Muscle layer of colon (tissue), 2 donors: ENCODE data around the gene ACVRL1.

Source experiments
- H3K27ac ChIP-seq: one replicate; pipeline ENCODE4 v1.7.0; 2013; ENCODE audit warnings: low read depth, mild to moderate bottlenecking, low read length, moderate library complexity
- H3K27me3 ChIP-seq, 2 donors: one replicate each; pipeline ENCODE4 v1.7.0; 2013; ENCODE audit warnings: low read length in 2 of 2, mild to moderate bottlenecking in 2 of 2; ENCODE audit not compliant: insufficient read depth in 2 of 2, control insufficient read depth in 1 of 2
- H3K36me3 ChIP-seq: one replicate; pipeline ENCODE4 v1.7.0; 2013; ENCODE audit warnings: mild to moderate bottlenecking, low read length; ENCODE audit not compliant: insufficient read depth
- H3K4me1 ChIP-seq: one replicate; pipeline ENCODE4 v1.7.0; 2013; ENCODE audit warnings: mild to moderate bottlenecking, low read length; ENCODE audit not compliant: insufficient read depth
- H3K4me3 ChIP-seq, 2 donors: one replicate each; pipeline ENCODE4 v1.7.0; 2013; ENCODE audit warnings: low read length in 2 of 2, low read depth in 1 of 2, mild to moderate bottlenecking in 1 of 2, moderate library complexity in 1 of 2
- H3K9ac ChIP-seq: one replicate; pipeline ENCODE4 v1.7.0; 2013; ENCODE audit warnings: low read length
- H3K9me3 ChIP-seq: one replicate; pipeline ENCODE4 v1.7.0; 2013; ENCODE audit warnings: mild to moderate bottlenecking, low read length
- donor health status: abdominal sarcoma.
- donor health status: Adenocarcinoma of cecum.

Gene ACVRL1

DNA sequence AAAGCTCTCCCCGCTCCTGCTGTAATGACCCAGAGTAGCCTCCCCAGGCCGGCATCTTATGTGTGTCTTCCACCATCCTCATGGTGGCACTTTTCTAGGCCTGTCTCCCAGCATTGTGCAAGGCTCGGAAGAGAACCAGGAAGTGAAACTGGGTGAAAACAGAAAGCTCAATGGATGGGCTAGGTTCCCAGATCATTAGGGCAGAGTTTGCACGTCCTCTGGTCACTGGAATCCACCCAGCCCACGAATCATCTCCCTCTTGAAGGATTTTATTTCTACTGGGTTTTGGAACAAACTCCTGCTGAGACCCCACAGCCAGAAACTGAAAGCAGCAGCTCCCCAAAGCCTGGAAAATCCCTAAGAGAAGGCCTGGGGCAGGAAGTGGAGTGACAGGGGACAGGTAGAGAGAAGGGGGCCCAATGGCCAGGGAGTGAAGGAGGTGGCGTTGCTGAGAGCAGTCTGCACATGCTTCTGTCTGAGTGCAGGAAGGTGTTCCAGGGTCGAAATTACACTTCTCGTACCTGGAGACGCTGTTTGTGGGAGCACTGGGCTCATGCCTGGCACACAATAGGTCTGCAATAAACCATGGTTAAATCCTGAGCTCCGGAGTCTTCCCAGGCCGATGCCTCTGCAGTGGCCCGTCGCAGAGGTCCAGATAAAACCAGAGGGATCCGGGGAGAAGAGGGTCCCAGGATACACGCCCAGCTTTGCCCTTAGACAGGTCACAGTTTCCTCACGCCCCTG lies 15.6 kb downstream of the ACVRL1 start:
- Histone ChIP-seq H3K36me3 (no peaks in the 10 kb centered on the region), H3K9ac (no peak overlapping the region), H3K4me1 (no peaks in the 10 kb centered on the region), H3K27ac (no peak overlapping the region), H3K9me3 (no peaks in the 10 kb centered on the region), H3K27me3 (peaks cover 0 to 7% of the 10 kb centered on the region in 2 donors), H3K4me3 (no peak overlapping the region)

DNA sequence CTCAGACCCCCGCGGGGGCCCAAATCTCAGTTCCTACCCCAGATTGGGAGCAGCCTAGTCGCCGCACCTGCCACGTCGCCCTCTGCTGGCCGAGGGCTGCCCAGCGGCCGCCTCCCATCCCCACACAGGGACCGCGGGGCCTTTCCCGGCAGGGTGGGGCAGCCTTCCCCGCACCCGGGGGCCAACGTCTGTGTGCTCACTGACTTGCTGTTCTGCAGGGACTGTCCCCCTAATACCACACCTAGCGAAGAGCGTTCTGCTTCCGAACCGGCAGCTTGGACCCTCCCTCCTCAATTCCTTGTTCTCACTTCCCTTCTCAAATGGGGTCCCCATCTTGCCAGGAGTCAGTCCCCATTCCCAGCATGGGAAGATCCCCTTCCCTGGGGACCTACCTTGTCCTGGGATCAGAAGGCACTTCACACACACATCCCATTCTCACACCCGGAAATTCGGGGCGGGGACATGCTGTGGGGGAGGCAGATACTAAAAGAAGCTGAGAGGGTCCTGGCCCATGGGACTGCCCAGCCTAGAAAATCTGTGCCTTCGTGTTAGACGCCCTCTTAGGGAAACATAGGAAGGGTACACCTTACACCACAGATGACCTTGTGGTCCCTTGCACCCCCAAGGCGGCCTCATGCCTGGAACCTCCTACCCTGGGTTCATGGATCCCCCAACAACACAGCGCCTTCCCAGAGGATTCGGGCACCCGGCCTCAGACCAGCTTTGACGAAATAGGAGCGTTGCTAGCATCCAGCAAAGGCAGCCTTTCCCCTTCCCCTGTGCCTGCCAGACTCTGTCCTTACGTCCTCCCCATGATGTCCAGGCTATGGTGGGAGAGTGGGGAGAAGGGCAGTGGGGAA lies 16.4 kb downstream of the ACVRL1 start:
- H3K36me3 ChIP-seq, result no peaks in the 10 kb centered on the region
- no peak overlapping the region for H3K27ac ChIP-seq
- H3K9me3 ChIP-seq, result no peaks in the 10 kb centered on the region
- no peak overlapping the region for H3K9ac ChIP-seq
- H3K4me3 ChIP-seq, result no peak overlapping the region
- H3K27me3 ChIP-seq, result peaks cover 0 to 7% of the 10 kb centered on the region in 2 donors
- no peaks in the 10 kb centered on the region for H3K4me1 ChIP-seq

- H3K27ac ChIP-seq, result no peak overlapping the region
- no peaks in the 10 kb centered on the region for H3K4me1 ChIP-seq
- no peak overlapping the region for H3K9ac ChIP-seq
- peaks cover 0 to 7% of the 10 kb centered on the region in 2 donors for H3K27me3 ChIP-seq
- no peaks in the 10 kb centered on the region for H3K36me3 ChIP-seq
- H3K9me3 ChIP-seq, result no peaks in the 10 kb centered on the region
- H3K4me3 ChIP-seq, result no peak overlapping the region
Observed at GRCh38 chr12:51924551-51925319, 17.4 kb downstream of the ACVRL1 start.

- peaks cover 0 to 7% of the 10 kb centered on the region in 2 donors for H3K27me3 ChIP-seq
- no peaks in the 10 kb centered on the region for H3K4me1 ChIP-seq
- no peaks in the 10 kb centered on the region for H3K9me3 ChIP-seq
- H3K9ac ChIP-seq, result no peak overlapping the region
- H3K4me3 ChIP-seq, result no peak overlapping the region
- no peaks in the 10 kb centered on the region for H3K36me3 ChIP-seq
- H3K27ac ChIP-seq, result no peak overlapping the region
Observed at GRCh38 chr12:51925346-51926063, 18.2 kb downstream of the ACVRL1 start.

DNA sequence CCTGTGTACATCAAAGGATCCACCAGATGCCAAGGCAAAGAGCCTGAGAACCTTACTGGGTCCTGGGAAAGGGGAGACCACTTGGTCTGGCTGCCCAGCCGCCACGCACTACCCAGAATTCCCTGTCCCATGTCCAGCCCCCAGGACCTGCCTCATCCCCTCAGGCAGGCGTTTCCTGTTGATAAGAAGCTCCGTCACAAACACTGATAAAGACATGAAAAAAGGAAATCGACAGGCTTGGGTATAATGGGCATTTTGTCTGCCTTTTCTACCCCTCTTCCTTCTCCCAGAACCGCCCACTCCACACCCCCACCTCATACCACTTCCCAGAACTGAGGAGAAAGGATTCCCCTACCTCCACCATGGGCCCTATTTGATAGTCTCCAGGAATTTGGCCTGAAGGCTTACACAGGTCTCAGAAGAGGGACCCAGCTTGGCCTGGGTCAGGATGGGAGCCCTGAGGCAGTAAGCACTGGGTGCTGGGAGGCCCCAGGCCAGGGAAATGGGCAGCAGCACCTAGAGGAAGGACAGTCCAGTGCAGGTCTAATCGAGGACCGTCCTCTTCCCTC lies 18.8 kb downstream of the ACVRL1 start:
- no peaks in the 10 kb centered on the region for H3K36me3 ChIP-seq
- H3K9ac ChIP-seq, result no peak overlapping the region
- H3K27me3 ChIP-seq, result peaks cover 0 to 7% of the 10 kb centered on the region in 2 donors
- no peak overlapping the region for H3K4me3 ChIP-seq
- H3K27ac ChIP-seq, result no peak overlapping the region
- no peaks in the 10 kb centered on the region for H3K9me3 ChIP-seq
- H3K4me1 ChIP-seq, result no peaks in the 10 kb centered on the region

DNA sequence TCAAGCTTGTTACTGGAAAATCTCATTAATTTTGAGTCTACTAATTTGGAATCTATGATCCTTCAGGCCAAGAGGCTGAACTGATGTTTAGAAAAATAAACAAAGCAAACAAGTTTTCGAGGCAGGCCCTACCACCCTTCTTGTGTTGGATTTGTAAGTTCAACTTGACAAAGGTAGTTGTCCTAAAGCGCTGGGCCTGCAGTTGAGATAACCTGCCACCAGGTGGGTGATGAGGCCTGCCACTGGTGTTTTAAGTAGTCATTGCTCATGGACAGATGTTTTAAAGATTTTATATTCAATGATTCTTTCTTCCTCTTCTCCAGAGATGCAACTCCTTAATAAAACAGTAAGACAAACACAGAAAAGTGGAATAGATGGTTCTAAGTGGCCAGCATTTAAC lies 19.4 kb downstream of the ACVRL1 start:
- peaks cover 0 to 7% of the 10 kb centered on the region in 2 donors for H3K27me3 ChIP-seq
- H3K4me3 ChIP-seq, result no peak overlapping the region
- H3K36me3 ChIP-seq, result no peaks in the 10 kb centered on the region
- H3K4me1 ChIP-seq, result no peaks in the 10 kb centered on the region
- H3K9me3 ChIP-seq, result no peaks in the 10 kb centered on the region
- H3K9ac ChIP-seq, result no peak overlapping the region
- no peak overlapping the region for H3K27ac ChIP-seq

DNA sequence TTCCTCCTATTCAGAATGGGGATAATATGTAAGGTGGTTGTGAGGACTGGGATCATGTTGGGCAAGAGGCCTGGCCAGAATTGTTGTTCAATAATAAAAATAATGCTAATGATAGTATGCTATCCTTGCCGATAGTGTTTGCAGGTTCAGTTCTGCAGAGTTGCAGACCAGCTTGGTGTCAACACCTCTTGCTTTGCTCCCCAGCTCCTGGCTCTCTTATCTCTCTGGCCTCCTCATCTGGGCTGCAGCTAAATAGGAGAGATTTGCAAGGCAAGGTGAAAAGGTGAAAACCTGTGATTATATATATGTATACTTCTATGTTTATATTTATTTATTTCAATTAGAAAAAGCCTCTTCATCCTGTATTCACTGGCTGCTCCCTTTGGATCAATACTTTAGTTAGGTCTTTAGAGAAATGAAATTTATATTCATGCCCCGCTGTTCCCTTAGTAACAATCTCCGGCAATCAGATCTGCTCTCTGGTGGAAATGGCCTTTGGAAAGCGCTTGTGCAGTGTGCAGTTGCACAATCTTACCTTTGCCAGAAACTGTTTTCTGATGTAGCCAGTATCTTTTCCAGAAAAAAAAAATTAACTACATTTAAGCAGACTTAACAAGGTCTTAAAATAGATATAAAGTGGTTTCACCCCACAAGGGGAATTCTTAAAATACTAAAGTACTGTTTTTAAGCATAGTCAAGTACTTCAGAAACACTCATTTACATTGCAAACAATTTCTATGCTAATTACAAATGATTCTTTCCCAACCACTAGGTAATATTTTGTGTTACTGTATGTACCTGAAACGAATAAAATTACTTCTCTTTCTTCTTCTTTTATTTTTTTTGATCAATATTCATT lies 25.1 kb downstream of the ACVRL1 start:
- no peaks in the 10 kb centered on the region for H3K36me3 ChIP-seq
- H3K4me1 ChIP-seq, result no peaks in the 10 kb centered on the region
- no peaks in the 10 kb centered on the region for H3K27me3 ChIP-seq
- no peak overlapping the region for H3K4me3 ChIP-seq
- H3K9ac ChIP-seq, result no peak overlapping the region
- no peak overlapping the region for H3K27ac ChIP-seq
- H3K9me3 ChIP-seq, result no peaks in the 10 kb centered on the region

DNA sequence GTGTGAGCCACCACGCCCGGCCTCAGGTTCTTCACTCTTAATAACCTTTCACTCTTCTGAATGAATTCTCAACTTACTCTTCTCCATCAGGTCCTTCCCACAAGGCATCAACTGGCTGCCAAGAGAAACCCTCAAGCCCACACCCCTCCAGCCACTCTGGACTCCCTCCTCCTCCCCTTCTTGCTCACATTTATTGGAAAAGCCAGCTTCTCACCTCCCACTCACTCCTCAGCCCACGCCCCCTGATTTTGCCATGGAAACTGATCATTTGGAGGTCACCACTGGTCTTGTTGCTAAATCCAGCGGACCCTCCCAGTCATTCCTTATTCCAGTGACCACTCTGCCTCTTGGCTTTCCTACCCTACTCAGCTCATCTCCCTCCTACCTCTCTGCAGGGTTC lies 26.8 kb downstream of the ACVRL1 start:
- Histone ChIP-seq H3K36me3 (no peaks in the 10 kb centered on the region), H3K4me1 (no peaks in the 10 kb centered on the region), H3K9ac (no peak overlapping the region), H3K4me3 (no peak overlapping the region), H3K27ac (no peak overlapping the region), H3K9me3 (no peaks in the 10 kb centered on the region), H3K27me3 (no peaks in the 10 kb centered on the region)

- H3K9me3 ChIP-seq, result no peaks in the 10 kb centered on the region
- H3K4me1 ChIP-seq, result peaks cover 7% of the 10 kb centered on the region
- no peak overlapping the region for H3K27ac ChIP-seq
- H3K9ac ChIP-seq, result no peak overlapping the region
- H3K4me3 ChIP-seq, result no peak overlapping the region
- no peaks in the 10 kb centered on the region for H3K36me3 ChIP-seq
- H3K27me3 ChIP-seq, result no peaks in the 10 kb centered on the region
Observed at GRCh38 chr12:51937926-51938325, 30.6 kb downstream of the ACVRL1 start.

GRCh38 chr12:51938726-51939125 lies 31.4 kb downstream of the ACVRL1 start:
- Histone ChIP-seq H3K9me3 (no peaks in the 10 kb centered on the region), H3K9ac (no peak overlapping the region), H3K4me1 (peaks cover 7% of the 10 kb centered on the region)

More at GRCh38 chr12:51938726-51939125, 31.4 kb downstream of the ACVRL1 start:
- Histone ChIP-seq H3K27me3 (no peaks in the 10 kb centered on the region), H3K4me3 (no peak overlapping the region), H3K36me3 (no peaks in the 10 kb centered on the region), H3K27ac (no peak overlapping the region)
